ENCODE measurements around the gene MCRIP2. TPM values are rescaled to one million over a fixed set of nuclear protein-coding genes. Genes with fewer than 3 reads are reported as not detected.
A peak's percentile ranks its signal among the peaks of the same experiment; 100 is the strongest.
"Not testable (repeated sequence)": the region's sequence is repeated elsewhere in the genome, so short reads cannot be mapped to it uniquely, and the experiment has no call there.

Gene MCRIP2
- total RNA-seq, 1 experiment from 2014 or later = 56.3 TPM

DNA sequence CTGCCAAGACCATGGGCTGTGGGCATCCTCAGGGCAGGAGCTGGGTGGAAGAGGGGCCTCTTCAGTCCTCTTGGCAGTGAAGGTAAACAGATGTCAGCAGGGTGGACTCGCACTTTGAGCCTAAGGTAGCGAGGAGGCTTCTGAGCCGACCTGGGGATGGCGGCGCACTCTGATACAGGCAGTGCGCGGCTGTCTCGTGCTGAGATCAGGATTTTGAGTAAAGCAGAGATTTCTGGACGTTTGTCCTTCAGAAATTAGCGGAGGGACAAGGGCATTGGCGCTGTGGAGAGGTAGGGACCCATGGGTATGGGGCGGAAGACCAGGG is 44.9 kb upstream of the MCRIP2 start:
- no peak for DNase-seq
- intact Hi-C loops (cut with micrococcal nuclease; ENCODE audit: unreplicated experiment) = no loop called here
- BruUV-seq (replicated peaks) = no TSS peak
- H3K9me3 Mint-ChIP-seq (ENCODE audit: low read depth, unreplicated experiment) = no peaks in the 10 kb centered on the region
- no peaks in the 10 kb centered on the region for H3K27me3 Mint-ChIP-seq (ENCODE audit: unreplicated experiment)
- H3K27ac Mint-ChIP-seq (ENCODE audit: unreplicated experiment) = no peak overlapping the region
- CTCF ChIA-PET = no interaction called here
- TF ChIP-seq, protein P1, sequence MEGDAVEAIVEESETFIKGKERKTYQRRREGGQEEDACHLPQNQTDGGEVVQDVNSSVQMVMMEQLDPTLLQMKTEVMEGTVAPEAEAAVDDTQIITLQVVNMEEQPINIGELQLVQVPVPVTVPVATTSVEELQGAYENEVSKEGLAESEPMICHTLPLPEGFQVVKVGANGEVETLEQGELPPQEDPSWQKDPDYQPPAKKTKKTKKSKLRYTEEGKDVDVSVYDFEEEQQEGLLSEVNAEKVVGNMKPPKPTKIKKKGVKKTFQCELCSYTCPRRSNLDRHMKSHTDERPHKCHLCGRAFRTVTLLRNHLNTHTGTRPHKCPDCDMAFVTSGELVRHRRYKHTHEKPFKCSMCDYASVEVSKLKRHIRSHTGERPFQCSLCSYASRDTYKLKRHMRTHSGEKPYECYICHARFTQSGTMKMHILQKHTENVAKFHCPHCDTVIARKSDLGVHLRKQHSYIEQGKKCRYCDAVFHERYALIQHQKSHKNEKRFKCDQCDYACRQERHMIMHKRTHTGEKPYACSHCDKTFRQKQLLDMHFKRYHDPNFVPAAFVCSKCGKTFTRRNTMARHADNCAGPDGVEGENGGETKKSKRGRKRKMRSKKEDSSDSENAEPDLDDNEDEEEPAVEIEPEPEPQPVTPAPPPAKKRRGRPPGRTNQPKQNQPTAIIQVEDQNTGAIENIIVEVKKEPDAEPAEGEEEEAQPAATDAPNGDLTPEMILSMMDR (IDR thresholded peaks at IDR 0.05; ENCODE audit: unreplicated experiment) = no peak
- peaks cover 44% of the 10 kb centered on the region for H3K4me1 Mint-ChIP-seq (ENCODE audit: low read depth, unreplicated experiment)
- H3K4me3 Mint-ChIP-seq (ENCODE audit: low read depth, unreplicated experiment) = no peak overlapping the region
- peaks cover 59% of the 10 kb centered on the region for H3K36me3 Mint-ChIP-seq (ENCODE audit: insufficient read depth, unreplicated experiment)

DNA sequence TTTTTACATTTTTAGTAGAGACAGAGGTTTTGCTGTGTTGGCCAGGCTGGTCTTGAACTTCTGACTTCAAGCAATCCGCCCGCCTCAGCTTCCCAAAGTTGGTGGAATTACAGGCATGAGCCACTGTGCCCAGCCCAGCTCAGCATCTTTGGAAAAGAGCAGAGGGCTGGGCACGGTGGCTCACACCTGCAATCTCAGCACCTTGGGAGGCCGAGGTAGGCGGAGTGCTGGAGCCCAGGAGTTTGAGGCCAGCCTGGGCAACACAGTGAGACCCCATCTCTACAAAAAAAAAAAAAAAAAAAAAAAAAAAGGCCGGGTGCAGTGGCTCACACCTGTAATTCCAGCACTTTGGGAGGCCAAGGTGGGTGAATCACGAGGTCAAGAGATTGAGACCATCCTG is 44.0 kb upstream of the MCRIP2 start:
- DNase-seq; intact Hi-C loops (cut with micrococcal nuclease; ENCODE audit: unreplicated experiment); H3K27me3 Mint-ChIP-seq (ENCODE audit: unreplicated experiment); H3K27ac Mint-ChIP-seq (ENCODE audit: unreplicated experiment); H3K4me3 Mint-ChIP-seq (ENCODE audit: low read depth, unreplicated experiment); H3K9me3 Mint-ChIP-seq (ENCODE audit: low read depth, unreplicated experiment); BruUV-seq (replicated peaks): not testable (repeated sequence)
- Mint-ChIP-seq H3K4me1 (ENCODE audit: low read depth, unreplicated experiment) (peaks cover 35% of the 10 kb centered on the region), H3K36me3 (ENCODE audit: insufficient read depth, unreplicated experiment) (peaks cover 50% of the 10 kb centered on the region)
- CTCF ChIA-PET = interaction anchor here (0.6 kb wide), 1 partner anchor 11 kb away, joined by 4 read pairs; no protein-coding TSS in a partner anchor

DNA sequence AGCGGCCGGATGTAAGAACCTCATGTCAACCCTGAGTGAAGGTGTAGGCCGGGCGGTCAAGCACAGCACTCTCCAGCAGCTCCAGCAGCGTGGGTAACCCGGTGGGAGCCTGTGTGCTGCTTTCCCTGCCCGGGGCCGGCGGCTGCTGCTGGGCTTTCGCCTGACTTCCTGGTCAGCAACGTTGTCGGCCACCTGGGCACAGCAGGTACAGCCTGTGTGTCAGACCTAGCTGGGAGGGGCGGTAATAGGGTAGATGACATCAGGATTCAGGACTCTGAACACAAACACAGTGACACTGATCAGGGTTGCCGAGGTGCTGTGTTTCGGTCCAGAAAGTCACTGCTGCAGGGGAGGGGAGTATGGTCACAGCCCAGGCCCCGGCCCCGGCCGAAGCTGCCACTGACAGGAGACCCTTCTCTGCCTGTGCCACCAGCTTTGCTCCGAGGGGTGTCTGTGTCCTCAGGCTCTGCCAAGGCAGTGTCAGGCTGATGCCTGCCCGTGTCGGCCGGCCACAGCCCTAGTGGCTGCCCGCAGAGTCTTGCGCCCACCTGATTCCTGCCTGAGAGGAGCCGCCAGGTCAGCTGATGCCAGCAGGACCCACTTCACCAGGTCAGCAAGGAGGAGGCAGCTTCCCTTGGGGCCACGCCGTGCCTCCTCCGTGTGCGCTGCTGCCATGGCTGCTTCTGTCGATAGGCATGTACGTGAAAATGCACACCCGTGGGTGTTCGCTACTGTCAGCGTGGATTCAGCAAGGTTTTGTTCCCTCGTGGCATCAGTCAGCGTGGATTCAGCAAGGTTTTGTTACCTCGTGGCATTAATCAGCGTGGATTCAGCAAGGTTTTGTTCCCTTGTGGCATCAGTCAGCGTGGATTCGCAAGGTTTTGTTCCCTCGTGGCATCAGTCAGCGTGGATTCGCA is 42.5 kb upstream of the MCRIP2 start:
- Mint-ChIP-seq H3K27me3 (ENCODE audit: unreplicated experiment) (no peaks in the 10 kb centered on the region), H3K4me1 (ENCODE audit: low read depth, unreplicated experiment) (peaks cover 20% of the 10 kb centered on the region), H3K27ac (ENCODE audit: unreplicated experiment) (no peak overlapping the region), H3K4me3 (ENCODE audit: low read depth, unreplicated experiment) (no peak overlapping the region), H3K36me3 (ENCODE audit: insufficient read depth, unreplicated experiment) (peaks cover 38% of the 10 kb centered on the region), H3K9me3 (ENCODE audit: low read depth, unreplicated experiment) (no peaks in the 10 kb centered on the region)
- no peak for DNase-seq
- CTCF ChIA-PET = no interaction called here
- no TSS peak for BruUV-seq (replicated peaks)
- intact Hi-C loops (cut with micrococcal nuclease; ENCODE audit: unreplicated experiment) = no loop called here
- TF ChIP-seq, protein P1 (IDR thresholded peaks at IDR 0.05; ENCODE audit: unreplicated experiment) = no peak

DNA sequence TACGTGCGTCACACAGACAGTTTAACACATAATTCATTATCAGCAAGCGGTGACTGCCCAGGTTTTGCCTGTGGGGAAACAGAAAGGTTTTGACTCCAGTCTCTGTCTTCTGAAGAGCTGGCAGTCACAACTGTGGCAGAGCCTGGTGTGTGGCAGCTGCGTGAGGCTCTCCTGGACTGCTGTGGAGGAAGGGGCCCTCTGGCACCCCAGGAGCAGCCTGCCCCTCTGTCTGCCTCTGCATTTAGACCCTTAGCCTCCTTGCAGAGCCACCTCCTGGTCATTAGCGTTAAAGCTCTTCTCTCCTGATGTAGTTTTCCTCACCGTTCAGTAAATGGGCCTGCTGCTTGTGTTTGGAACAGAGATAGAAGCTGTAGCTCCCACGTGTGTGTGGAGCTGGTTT is 40.8 kb upstream of the MCRIP2 start:
- Mint-ChIP-seq H3K36me3 (ENCODE audit: insufficient read depth, unreplicated experiment) (peaks cover 25% of the 10 kb centered on the region), H3K4me3 (ENCODE audit: low read depth, unreplicated experiment) (no peak overlapping the region), H3K27me3 (ENCODE audit: unreplicated experiment) (no peaks in the 10 kb centered on the region), H3K4me1 (ENCODE audit: low read depth, unreplicated experiment) (peaks cover 7% of the 10 kb centered on the region), H3K9me3 (ENCODE audit: low read depth, unreplicated experiment) (peaks cover 4% of the 10 kb centered on the region), H3K27ac (ENCODE audit: unreplicated experiment) (no peak overlapping the region)
- BruUV-seq (replicated peaks) = no TSS peak
- intact Hi-C loops (cut with micrococcal nuclease; ENCODE audit: unreplicated experiment) = no loop called here
- CTCF ChIA-PET = no interaction called here
- no peak for DNase-seq
- TF ChIP-seq, protein P1 (IDR thresholded peaks at IDR 0.05; ENCODE audit: unreplicated experiment) = peak; percentile 25

DNA sequence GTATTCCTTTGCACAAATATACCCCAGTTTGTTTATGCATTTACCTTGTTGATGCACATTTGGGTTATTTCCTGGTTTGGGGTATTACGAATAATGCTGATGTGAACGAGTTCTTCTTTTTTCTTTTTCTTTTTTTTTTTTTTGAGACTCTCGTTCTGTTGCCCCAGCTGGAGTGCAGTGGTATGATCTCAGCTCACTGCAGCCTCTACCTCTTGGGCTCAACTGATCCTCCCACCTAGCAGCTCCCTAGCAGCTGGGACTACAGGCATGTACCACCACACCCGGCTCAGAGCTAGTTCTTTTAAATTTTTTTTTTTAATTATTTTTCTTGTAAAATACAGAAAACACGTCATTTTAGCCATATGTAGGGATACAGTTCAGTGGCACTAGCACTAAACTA is 37.7 kb upstream of the MCRIP2 start:
- intact Hi-C loops (cut with micrococcal nuclease; ENCODE audit: unreplicated experiment) = no loop called here
- CTCF ChIA-PET = no interaction called here
- Mint-ChIP-seq H3K9me3 (ENCODE audit: low read depth, unreplicated experiment) (peaks cover 4% of the 10 kb centered on the region), H3K36me3 (ENCODE audit: insufficient read depth, unreplicated experiment) (peaks cover 3% of the 10 kb centered on the region), H3K27ac (ENCODE audit: unreplicated experiment) (no peak overlapping the region), H3K4me1 (ENCODE audit: low read depth, unreplicated experiment) (no peaks in the 10 kb centered on the region), H3K4me3 (ENCODE audit: low read depth, unreplicated experiment) (no peak overlapping the region), H3K27me3 (ENCODE audit: unreplicated experiment) (no peaks in the 10 kb centered on the region)
- no TSS peak for BruUV-seq (replicated peaks)
- TF ChIP-seq, protein P1 (IDR thresholded peaks at IDR 0.05; ENCODE audit: unreplicated experiment) = no peak
- no peak for DNase-seq
